ENCODE results near the gene INTS11. TPM values are rescaled to one million over a fixed set of nuclear protein-coding genes. Genes with fewer than 3 reads are reported as not detected.
"Not testable (repeated sequence)": the region's sequence is repeated elsewhere in the genome, so short reads cannot be mapped to it uniquely, and the experiment has no call there.

The INTS11 gene
- 56.6 and 60.4 TPM in 2 replicates for total RNA-seq (2014; rRNA removed; shearing (Covaris generic))
- polyA plus RNA-seq (2014; cell fraction: nucleus; rRNA removed) = 230 and 241 TPM in 2 replicates

- peak; percentile 86 for DNase-seq (ENCODE audit: extremely low read depth, low read depth)
Observed at GRCh38 chr1:1324524-1325287, at the start of gene INTS11, which contains the start of gene CPTP. INTS11 (minus strand) TSS chr1:1324660; CDS start chr1:1324608, 52 bp downstream. CPTP (plus strand) TSS chr1:1324802; CDS start chr1:1326911, 2,109 bp downstream.

DNA sequence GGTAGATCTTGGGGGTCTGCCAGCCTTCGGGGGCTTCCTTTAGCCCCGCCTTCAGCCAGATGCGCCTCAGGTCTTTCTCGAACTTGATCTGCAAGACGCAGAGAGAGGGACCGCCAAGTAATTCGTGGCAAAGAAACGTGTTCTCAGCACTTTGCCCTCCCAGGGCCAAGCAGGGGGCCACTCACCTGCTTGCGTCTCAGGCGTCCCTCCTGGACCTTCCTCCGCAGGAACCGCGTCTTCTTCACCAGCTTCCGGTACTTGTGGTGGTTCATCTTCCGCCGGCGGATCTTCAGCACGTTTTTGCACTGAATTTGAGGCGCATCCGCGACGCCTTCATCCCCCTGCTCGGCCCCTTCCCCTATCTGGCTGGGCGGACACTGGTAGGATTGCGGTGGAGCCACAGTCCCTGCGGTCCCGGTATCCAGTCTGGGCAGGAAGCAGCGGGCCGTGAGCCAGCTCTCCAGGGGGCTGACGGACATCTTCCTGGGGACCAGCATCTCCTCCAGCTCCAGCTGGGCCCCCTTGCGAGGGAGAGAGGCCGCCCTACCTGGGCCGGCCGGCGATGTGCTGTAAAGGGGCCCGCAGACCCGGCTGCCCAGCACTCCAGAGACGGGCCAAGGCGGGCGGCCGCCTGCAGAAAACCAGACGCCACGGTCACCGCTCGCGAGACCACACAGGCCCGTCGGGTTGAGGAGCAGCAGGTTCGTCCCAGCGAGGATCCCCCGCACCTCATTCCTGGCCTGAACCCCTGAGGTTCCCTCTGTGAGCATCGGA lies 49.5 kb upstream of the INTS11 start:
- no peak for DNase-seq (ENCODE audit: extremely low read depth, low read depth)

GRCh38 chr1:1373051-1373814 lies 48.8 kb upstream of the INTS11 start:
- DNase-seq (ENCODE audit: extremely low read depth, low read depth) = no peak

GRCh38 chr1:1371746-1372711 lies 47.6 kb upstream of the INTS11 start:
- DNase-seq (ENCODE audit: extremely low read depth, low read depth) = peak; percentile 31

GRCh38 chr1:1371364-1371745 lies 46.9 kb upstream of the INTS11 start:
- DNase-seq (ENCODE audit: extremely low read depth, low read depth) = no peak

- no peak for DNase-seq (ENCODE audit: extremely low read depth, low read depth)
Observed at GRCh38 chr1:1370771-1371300, 46.4 kb upstream of the INTS11 start.

- DNase-seq (ENCODE audit: extremely low read depth, low read depth) = not testable (repeated sequence)
Observed at GRCh38 chr1:1370094-1370493, 45.6 kb upstream of the INTS11 start.

GRCh38 chr1:1367315-1367714 lies 42.9 kb upstream of the INTS11 start:
- DNase-seq (ENCODE audit: extremely low read depth, low read depth) = no peak

DNA sequence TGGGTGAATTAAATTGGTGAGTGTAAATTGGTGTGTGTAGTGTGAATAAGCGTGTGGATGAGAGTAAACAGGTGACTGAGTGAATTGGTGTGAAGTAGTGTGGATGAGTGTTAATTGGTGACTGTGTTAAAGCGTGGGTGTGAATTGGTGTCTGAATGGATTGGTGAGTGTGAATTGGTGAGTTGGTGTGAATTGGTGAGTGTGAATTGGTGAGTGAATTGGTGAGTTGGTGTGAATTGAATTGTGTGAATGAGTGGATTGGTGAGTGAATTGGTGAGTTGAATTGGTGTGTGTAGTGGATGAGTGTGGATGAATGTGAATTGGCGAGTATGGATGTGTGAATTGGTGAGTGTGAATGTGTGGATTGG lies 42.2 kb upstream of the INTS11 start:
- DNase-seq (ENCODE audit: extremely low read depth, low read depth) = no peak

DNA sequence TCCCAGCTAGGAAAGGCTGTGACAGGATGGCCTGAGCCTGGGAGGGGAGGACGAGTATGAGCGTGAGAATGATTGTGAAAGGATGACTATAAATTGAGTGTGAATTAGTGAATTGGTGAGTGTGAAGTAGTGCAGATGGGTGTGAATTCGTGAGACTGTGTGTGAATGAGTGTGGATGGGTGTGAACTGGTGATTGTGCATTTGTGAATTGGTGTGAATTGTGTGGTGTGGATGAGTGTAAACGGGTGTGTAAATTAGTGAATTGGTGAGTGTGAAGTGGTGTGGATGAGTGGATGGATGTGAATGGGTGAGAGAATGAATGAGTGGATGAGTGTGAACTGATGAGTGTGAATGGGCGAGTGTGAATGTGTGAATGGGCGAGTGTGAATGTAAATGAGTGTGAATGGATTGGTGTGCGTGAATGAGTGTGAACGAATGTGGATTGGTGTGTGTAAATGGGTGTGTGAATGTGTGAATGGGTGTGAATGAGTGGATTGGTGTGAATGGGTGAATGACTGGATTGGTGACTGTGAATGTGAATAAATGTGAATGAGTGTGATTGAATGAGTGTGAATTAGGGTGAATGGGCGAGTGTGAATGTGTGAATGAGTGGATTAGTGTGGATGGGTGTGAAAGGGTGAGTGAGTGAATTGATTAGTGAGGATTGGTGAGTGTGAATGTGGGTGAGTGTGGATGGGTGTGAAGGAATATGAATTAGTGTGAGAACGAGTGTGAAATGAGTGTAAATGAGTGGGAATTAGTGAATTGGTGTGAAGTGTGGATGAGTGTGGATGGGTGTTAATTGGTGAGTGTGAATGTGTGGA lies 41.6 kb upstream of the INTS11 start:
- DNase-seq (ENCODE audit: extremely low read depth, low read depth) = no peak

DNA sequence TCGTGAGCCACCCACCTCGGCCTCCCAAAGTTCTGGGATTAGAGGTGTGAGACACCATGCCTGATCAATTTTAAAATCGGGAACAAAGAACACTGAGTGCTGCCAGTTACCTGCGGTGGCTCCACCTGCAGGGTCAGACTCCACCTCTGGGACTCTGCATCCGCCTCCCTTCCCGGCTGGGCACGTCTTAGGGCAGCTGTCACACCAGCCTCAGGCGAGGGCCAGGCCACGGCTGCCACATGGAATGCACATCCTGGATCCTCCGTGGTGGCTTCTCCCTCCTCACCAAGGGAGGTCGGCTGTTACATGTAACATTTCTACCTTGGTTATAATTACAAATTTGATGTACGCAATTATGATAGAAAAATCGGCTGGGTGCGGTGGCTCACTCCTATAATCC lies 39.8 kb upstream of the INTS11 start:
- DNase-seq (ENCODE audit: extremely low read depth, low read depth) = no peak

GRCh38 chr1:1361982-1362423 lies 37.5 kb upstream of the INTS11 start:
- DNase-seq (ENCODE audit: extremely low read depth, low read depth) = no peak

DNA sequence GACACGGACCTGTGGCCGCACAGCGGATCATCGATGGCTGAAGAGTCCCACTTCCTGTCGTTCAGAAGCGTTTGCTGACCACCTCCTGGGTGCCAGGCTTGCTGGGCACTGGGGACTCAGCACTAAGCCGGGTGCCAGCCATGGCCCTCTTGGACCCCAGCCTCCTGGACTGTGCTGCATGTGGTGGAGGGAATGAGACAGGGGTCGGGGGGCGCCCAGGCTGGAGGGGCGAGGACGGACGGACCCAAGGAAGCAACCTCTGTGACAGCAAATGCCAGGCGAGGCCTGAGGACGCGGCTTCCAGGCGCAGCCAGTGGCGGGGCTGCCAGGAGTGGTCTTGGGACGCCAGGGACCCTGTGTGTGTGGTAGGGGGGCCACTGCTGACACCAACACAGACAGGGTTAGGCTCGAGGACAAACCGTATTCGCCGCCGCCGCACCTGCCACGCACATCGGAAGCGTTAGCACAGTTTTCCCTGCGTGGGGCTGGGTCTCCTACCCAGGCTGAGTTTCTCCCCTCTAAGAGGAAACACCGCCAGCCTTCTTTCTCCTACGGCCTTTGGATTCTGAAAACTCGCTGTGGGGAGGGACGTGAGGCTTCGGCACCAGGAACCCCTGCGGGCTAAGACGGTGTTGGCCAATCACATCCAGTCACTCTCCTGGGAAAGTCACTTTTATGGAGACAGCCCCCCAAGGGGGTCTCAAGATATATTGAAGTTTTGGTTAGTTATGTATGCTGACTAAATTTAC lies 36.9 kb upstream of the INTS11 start:
- no peak for DNase-seq (ENCODE audit: extremely low read depth, low read depth)

- DNase-seq (ENCODE audit: extremely low read depth, low read depth) = no peak
Observed at GRCh38 chr1:1360506-1361169, 36.2 kb upstream of the INTS11 start.

DNA sequence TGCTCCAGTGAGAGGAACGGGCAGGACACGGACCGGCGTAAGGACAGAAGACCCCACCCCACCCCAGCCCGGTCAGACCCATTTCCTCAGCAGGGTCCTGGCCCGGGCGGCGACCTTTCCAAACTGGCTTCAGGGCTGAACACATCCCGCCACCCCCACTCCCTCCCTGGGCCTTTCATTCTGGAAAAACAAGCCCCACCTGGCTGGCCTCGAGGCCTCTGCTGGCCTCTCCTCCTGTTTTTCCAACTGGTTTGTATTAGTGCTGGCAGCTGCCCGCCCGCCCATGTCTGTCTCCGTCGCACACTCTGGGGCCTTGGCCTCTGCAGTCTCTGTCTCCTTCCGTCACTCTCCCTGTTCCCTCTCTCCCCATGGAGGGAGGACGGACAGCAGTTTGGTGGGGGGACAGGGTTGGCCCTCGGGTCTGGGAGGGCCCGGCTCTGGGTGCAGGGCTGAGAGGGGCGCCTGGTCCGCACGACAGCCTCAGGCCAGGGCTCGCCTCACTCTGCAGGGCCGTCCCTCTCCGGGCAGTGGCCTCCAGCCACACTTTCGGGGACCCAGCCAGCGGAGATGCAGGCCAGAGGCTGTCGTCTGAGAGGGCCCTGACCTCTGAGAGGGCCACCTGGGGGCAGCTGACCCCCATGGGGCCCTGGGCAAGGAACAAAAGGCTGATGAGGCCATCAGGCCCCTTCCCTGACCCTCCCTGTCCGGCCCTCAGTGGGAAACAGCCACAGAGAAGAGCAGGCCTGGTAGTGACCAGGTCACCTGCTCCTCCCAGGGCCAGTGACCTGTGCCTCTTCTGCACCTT lies 35.4 kb upstream of the INTS11 start:
- DNase-seq (ENCODE audit: extremely low read depth, low read depth) = no peak

- no peak for DNase-seq (ENCODE audit: extremely low read depth, low read depth)
Observed at GRCh38 chr1:1359308-1359663, 34.8 kb upstream of the INTS11 start.
